ENCODE results near the gene AOPEP.

GRCh38 chr9:94760010-94760409 lies 33.5 kb downstream of the AOPEP start:
- TF ChIP-seq CTCF (tag by site-specific recombination; IDR thresholded peaks at IDR 0.05) (no peak), ZBTB7A (tag by site-specific recombination; IDR thresholded peaks at IDR 0.05; ENCODE audit: low read depth) (no peak), ZNF114 (tag by site-specific recombination; IDR thresholded peaks at IDR 0.05) (no peak), ZNF530 (tag by site-specific recombination; IDR thresholded peaks at IDR 0.05; ENCODE audit: low read depth) (no peak), TRIM28 (IDR thresholded peaks at IDR 0.05; ENCODE audit: borderline replicate concordance, low read length) (no peak), MYNN (tag by site-specific recombination; IDR thresholded peaks at IDR 0.05; ENCODE audit: borderline replicate concordance) (no peak), ZNF785 (tag by site-specific recombination; IDR thresholded peaks at IDR 0.05) (no peak), ZBTB21 (tag by site-specific recombination; IDR thresholded peaks at IDR 0.05) (no peak)

Data from HEK293 (cell line).